Liver (tissue), 3 donors: ENCODE data around the gene TSPEAR.

Experiments used
- EGR1 ChIP-seq, 2 donors: IDR thresholded peaks; 2 replicates each; pipeline ENCODE4 v1.6.1; 2016 to 2018; ENCODE audit warnings: antibody characterized with exemption in 2 of 2, low read depth in 2 of 2
- FOXA1 ChIP-seq: IDR thresholded peaks from 2 replicates; pipeline ENCODE4 v1.6.1; 2016; ENCODE audit warnings: antibody characterized with exemption
- JUND ChIP-seq, 2 donors: IDR thresholded peaks; 2 replicates each; pipeline ENCODE4 v1.6.1; 2016; ENCODE audit warnings: antibody characterized with exemption in 2 of 2
- NR2F2 ChIP-seq: IDR thresholded peaks from 2 replicates; pipeline ENCODE4 v1.6.1; 2016; ENCODE audit warnings: antibody characterized with exemption
- RAD21 ChIP-seq, 2 donors: IDR thresholded peaks; 2 replicates each; pipeline ENCODE4 v1.6.1; 2016; ENCODE audit warnings: antibody characterized with exemption in 2 of 2, mild to moderate bottlenecking in 2 of 2
- RXRA ChIP-seq, 2 donors: IDR thresholded peaks; 2 replicates each; pipeline ENCODE4 v1.6.1; 2017 to 2018; ENCODE audit warnings: antibody characterized with exemption in 2 of 2, mild to moderate bottlenecking in 1 of 2
- SP1 ChIP-seq: IDR thresholded peaks from 2 replicates; pipeline ENCODE4 v1.6.1; 2018; ENCODE audit warnings: antibody characterized with exemption, mild to moderate bottlenecking
- TF ChIP-seq, protein P1 (sequence below): fragments of 150-350 bp; IDR thresholded peaks from 2 replicates; pipeline ENCODE4 v1.5.1; 2017; ENCODE audit warnings: improper control_type of control experiment, low read depth, low read length; ENCODE audit not compliant: missing input control
- TF ChIP-seq, protein P2 (sequence below): IDR thresholded peaks from 2 replicates; pipeline ENCODE4 v1.6.1; 2016; ENCODE audit warnings: antibody characterized with exemption, mild to moderate bottlenecking
- TF ChIP-seq, protein P3 (sequence below): IDR thresholded peaks from 2 replicates; pipeline ENCODE4 v1.6.1; 2016; ENCODE audit warnings: antibody characterized with exemption
- donor health status: healthy.
- donor health status: healthy.

DNA sequence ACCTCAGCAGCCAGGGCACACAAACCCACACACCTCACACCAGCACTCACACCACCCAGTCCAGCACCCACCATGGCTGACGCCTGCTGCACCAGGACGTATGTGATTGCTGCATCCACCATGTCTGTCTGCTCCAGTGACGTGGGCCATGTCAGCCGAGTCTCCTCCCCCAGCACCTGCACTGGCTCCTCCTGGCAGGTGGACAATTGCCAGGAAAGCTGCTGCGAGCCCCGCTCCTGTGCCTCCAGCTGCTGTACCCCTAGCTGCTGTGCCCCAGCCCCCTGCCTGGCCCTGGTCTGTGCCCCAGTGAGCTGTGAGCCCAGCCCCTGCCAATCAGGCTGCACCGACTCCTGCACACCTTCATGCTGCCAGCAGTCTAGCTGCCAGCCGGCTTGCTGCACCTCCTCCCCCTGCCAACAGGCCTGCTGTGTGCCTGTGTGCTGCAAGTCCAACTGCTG is 99.3 kb downstream of the TSPEAR start, which contains the start of gene KRTAP10-8:
- TF ChIP-seq, protein P1, sequence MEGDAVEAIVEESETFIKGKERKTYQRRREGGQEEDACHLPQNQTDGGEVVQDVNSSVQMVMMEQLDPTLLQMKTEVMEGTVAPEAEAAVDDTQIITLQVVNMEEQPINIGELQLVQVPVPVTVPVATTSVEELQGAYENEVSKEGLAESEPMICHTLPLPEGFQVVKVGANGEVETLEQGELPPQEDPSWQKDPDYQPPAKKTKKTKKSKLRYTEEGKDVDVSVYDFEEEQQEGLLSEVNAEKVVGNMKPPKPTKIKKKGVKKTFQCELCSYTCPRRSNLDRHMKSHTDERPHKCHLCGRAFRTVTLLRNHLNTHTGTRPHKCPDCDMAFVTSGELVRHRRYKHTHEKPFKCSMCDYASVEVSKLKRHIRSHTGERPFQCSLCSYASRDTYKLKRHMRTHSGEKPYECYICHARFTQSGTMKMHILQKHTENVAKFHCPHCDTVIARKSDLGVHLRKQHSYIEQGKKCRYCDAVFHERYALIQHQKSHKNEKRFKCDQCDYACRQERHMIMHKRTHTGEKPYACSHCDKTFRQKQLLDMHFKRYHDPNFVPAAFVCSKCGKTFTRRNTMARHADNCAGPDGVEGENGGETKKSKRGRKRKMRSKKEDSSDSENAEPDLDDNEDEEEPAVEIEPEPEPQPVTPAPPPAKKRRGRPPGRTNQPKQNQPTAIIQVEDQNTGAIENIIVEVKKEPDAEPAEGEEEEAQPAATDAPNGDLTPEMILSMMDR = no peak
- TF ChIP-seq RAD21 (IDR thresholded peaks at IDR 0.05) (no peak), RXRA (IDR thresholded peaks at IDR 0.05) (no peak), NR2F2 (no peak), FOXA1 (no peak), SP1 (no peak), JUND (IDR thresholded peaks at IDR 0.05) (no peak), EGR1 (IDR thresholded peaks at IDR 0.05; ENCODE audit: low read depth in 2 of 2) (no peak)
- TF ChIP-seq, protein P2, sequence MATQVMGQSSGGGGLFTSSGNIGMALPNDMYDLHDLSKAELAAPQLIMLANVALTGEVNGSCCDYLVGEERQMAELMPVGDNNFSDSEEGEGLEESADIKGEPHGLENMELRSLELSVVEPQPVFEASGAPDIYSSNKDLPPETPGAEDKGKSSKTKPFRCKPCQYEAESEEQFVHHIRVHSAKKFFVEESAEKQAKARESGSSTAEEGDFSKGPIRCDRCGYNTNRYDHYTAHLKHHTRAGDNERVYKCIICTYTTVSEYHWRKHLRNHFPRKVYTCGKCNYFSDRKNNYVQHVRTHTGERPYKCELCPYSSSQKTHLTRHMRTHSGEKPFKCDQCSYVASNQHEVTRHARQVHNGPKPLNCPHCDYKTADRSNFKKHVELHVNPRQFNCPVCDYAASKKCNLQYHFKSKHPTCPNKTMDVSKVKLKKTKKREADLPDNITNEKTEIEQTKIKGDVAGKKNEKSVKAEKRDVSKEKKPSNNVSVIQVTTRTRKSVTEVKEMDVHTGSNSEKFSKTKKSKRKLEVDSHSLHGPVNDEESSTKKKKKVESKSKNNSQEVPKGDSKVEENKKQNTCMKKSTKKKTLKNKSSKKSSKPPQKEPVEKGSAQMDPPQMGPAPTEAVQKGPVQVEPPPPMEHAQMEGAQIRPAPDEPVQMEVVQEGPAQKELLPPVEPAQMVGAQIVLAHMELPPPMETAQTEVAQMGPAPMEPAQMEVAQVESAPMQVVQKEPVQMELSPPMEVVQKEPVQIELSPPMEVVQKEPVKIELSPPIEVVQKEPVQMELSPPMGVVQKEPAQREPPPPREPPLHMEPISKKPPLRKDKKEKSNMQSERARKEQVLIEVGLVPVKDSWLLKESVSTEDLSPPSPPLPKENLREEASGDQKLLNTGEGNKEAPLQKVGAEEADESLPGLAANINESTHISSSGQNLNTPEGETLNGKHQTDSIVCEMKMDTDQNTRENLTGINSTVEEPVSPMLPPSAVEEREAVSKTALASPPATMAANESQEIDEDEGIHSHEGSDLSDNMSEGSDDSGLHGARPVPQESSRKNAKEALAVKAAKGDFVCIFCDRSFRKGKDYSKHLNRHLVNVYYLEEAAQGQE = no peak
- TF ChIP-seq, protein P3, sequence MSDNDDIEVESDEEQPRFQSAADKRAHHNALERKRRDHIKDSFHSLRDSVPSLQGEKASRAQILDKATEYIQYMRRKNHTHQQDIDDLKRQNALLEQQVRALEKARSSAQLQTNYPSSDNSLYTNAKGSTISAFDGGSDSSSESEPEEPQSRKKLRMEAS = no peak
